ENCODE results near the gene VASP.
A peak's percentile ranks its signal among the peaks of the same experiment; 100 is the strongest.

Gene VASP

GRCh38 chr19:45506989-45507871, at the start of gene VASP:
VASP (plus strand) TSS chr19:45507479; CDS start chr19:45507772, 293 bp downstream.
- DNase-seq (ENCODE audit: low spot score): peak; percentile 88

GRCh38 chr19:45457776-45458175, 49.5 kb upstream of the VASP start:
- DNase-seq (ENCODE audit: low spot score): peak; percentile 47

DNA sequence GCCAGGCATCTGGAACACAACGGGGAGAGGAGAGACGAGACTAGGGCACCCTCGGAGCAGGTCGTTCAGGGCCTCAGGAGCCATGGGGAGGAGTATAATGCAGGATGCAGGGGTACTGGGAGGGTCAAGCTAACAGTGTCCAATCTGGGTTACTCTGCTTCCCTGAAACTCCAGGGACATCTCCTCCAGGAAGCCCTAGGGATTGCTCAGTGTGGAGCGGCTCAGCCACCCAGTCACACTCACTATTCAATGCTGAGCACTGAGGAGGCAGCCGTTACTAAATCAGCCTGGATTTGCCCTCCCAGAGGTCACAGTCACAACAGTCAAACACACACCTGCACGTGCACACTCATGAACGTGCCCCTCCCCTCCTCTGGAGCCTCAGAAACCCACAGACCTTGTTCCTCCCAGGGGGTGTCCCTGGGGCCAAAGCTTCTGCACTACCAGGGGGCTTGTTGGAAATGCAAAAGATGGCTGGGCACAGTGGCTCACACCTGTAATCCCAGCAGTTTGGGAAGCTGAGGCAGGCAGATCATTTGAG, 46.4 kb upstream of the VASP start:
- DNase-seq (ENCODE audit: low spot score): no peak

DNA sequence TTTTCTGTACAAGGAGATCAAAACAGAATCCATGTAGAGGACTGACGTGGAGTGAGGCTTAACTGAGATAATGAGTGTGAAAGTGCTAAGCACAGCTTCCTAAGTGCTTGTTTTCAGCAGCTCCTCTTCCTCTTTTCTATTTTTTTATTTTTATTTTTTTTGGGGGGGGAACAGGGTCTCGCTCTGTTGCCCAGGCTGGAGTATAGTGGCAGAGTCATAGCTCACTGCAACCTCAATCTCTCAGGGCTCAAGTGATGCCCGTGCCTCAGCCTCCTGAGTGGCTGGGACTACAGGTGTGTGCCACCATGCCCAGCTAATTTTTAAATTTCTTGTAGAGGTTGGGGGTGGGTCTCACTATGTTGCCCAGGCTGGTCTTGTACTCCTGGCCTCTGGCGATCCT, 45.1 kb upstream of the VASP start:
- DNase-seq (ENCODE audit: low spot score): no peak

DNA sequence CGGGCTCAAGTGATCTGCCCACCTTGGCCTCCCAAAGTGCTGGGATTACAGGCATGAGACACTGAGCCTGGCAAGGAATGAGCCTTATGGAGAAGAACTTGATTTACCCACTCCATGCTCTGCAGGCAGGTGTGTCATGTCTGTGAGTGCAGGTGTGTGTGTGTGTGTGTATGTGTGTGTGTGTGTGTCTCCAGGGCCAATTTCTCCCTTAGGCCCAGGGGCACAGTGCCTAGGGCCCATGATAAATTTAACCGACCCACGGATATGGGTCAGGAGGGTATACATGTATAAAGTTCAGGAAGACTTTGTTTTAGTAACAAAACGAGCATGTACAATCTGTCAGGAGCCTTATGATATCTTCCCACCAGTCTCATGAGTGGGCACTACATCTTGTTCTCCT, 44.0 kb upstream of the VASP start:
- no peak for DNase-seq (ENCODE audit: low spot score)

DNA sequence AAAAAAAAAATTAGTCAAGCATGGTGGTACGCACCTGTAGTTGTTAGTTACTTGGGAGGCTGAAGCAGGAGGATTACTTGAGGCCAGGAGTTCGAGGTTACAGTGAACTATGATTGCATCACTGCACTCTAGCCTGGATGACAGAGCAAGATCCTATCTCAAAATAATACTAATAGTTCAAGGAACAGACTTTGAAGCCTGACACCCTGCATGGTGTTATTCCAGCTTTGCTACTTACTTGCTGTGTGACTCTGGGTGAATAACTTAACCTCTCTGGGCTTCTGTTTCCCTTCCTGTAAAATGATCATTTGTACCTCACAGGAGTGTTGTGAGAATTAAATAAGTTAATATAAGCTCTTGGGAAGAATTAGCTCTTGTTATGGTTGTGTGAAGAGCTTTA, 43.0 kb upstream of the VASP start:
- no peak for DNase-seq (ENCODE audit: low spot score)

DNA sequence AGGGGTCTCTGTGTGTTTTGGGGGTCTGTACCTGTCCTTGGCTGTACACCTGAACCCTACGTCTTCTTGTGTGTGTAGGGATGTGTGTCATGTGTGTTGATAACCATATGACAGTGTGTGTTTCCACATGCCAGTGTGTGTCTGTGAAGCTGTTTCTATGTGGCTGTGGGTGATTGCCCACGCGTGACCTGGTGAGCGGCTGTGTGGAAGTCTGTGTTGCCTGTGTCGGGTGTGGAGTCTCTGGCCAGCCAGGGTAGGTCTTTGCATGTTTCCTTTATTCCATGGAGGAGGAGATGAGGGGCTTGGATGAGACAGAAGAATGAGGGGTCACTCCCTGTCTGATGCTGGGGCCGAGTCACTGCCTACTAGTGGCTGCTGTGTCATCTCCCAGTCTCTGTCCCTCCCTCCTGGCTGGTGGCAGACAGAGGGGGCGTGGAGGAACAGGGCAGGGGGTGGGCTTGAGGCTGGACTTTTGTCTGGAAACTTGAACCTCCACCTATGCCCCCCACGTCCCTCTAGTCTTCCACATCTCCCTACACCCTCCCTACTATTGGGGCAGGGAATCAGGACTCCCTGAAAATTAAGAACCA, 42.3 kb upstream of the VASP start:
- DNase-seq (ENCODE audit: low spot score): no peak

- no peak for DNase-seq (ENCODE audit: low spot score)
These were observed 40.2 kb upstream of the VASP start for GRCh38 chr19:45467115-45467455.

GRCh38 chr19:45467456-45468158, 39.7 kb upstream of the VASP start, which contains the start of gene FOSB:
FOSB (plus strand) TSS chr19:45467996; CDS start chr19:45468587, 591 bp downstream.
- DNase-seq (ENCODE audit: low spot score): peak; percentile 98

DNA sequence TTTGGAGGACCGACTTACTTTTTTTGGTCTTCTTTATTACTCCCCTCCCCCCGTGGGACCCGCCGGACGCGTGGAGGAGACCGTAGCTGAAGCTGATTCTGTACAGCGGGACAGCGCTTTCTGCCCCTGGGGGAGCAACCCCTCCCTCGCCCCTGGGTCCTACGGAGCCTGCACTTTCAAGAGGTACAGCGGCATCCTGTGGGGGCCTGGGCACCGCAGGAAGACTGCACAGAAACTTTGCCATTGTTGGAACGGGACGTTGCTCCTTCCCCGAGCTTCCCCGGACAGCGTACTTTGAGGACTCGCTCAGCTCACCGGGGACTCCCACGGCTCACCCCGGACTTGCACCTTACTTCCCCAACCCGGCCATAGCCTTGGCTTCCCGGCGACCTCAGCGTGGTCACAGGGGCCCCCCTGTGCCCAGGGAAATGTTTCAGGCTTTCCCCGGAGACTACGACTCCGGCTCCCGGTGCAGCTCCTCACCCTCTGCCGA, 39.1 kb upstream of the VASP start:
- no peak for DNase-seq (ENCODE audit: low spot score)

DNA sequence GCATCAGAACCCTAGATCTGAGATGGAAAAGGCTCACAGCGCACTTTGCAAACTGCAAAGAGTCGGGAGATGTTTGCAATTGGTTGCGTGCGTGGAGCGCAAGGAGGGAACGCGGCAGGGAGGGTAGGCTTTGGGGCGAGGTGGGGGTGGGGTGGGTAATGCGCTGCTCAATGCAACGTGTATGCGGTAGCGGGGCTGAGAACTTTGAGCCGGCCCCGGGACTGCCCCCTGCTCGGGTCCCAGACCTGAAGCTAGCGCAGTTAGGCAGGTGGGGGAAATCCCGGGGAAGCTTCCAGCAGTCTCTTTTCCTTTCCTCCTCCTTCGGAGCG, 38.5 kb upstream of the VASP start:
- DNase-seq (ENCODE audit: low spot score): no peak

DNA sequence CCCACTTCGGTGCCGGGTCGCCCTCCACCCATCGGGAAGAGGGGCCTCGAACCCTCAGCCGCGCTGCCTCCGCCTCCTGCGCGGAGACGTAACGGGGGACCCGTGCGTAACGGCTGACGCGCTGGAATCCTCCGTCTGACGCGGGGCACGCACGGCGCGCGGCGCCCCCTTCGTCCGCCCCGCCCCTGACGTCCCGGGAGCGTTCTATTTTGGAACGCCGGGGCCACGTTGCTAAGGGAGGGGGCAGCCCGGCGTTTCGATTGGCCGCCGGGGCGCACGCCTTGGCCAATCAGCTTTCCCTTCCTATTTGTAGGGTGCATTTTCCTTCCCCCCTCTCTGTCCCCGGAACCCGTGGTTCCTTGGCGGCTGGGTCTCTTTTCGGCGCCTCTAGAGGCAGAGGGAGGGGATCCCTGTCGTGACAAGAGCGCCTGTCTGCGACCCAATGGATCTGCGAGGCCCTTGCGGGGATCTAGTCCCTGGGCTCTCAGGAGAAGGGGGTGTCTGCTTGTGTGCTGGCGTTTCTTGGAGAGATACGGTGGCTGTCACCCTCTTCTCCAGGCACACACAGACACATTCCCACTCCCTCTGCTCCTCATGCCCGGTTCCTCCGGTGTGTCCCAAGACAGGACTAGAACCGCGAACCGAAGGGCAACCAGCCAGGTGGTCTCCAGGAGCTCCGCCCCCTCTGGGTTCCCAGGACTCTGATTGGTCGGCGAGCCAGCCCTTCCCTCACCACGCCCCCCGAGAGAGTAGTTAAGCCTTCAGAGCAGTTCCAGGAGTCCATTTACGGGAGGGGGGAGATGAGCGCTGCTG, 37.9 kb upstream of the VASP start:
- peak; percentile 95 for DNase-seq (ENCODE audit: low spot score)

DNA sequence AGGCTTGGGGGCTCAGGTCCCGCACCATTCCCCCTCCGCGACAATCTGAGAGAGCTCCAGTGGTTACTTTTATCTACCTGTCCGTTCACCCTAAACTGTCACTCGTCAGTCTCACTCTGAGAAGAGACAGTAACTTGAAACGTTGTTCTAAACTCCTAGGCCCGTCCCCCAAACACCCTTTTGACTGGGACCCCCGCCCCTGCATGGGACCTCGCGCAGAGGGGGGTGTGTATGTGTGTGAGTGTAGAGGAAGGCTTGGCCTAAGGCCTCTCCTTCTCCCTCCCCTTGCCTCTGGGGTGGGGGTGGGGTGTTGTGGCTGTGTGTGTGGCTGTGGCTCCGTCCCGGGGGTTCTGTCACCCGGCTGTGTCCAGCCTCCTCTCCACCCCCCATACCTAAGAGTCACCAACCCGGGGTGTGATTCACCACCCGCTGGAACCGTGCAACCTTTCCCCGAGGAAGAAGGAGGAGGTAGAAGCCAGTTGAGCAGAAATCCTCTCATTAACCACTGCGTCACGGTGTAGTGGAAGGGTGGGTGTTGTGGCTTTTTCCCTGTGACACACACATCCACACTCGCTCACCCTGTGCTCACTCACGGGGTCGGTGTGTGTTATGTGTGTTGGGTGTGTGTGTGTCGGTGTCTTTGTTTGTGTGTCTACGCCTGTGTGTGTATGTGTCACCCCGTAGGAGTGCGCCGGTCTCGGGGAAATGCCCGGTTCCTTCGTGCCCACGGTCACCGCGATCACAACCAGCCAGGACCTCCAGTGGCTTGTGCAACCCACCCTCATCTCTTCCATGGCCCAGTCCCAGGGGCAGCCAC, 37.1 kb upstream of the VASP start:
- DNase-seq (ENCODE audit: low spot score): no peak

DNA sequence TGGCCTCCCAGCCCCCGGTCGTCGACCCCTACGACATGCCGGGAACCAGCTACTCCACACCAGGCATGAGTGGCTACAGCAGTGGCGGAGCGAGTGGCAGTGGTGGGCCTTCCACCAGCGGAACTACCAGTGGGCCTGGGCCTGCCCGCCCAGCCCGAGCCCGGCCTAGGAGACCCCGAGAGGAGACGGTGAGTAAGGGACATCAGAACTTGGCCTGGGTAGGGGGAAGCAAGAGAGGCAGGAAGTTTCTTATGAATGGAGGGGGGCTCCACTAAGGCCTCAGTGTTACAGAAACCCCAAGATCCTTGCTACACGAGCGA, 36.6 kb upstream of the VASP start:
- DNase-seq (ENCODE audit: low spot score): no peak

DNA sequence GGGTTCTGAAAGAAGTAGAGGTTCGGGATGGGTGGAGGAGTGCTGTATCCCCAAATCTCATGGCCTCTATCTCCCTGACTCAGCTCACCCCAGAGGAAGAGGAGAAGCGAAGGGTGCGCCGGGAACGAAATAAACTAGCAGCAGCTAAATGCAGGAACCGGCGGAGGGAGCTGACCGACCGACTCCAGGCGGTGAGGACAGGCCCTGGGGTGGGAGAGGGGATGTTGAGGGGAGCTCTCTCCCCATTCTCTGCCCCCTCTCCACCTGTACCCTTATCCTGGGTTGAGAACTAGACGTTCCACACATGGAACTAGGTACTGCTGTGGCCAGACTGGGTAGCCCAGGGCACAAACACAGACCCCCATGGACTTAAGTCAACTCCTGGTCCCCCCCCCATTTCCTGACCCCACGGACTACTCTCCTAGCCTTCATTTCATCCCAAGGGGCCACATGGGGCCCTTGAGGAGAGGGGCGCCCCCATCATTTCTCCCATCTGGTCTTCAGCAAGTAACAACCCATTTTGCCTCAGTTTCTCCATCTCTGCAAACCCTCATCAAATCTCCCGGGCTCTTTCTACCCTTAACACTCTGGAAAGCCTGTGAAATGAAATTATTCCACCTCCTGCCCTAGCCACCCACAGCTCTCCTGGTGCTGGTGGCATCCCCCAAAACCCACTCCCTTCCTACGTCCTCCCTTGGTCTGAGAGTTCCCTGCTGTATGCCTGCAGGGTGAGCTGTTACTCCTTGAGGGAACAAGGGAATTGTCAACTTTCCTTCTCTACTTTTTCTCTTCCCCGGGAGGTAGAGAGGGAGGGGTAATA, 36.0 kb upstream of the VASP start:
- no peak for DNase-seq (ENCODE audit: low spot score)

- no peak for DNase-seq (ENCODE audit: low spot score)
These were observed 35.2 kb upstream of the VASP start for GRCh38 chr19:45471931-45472562.

DNA sequence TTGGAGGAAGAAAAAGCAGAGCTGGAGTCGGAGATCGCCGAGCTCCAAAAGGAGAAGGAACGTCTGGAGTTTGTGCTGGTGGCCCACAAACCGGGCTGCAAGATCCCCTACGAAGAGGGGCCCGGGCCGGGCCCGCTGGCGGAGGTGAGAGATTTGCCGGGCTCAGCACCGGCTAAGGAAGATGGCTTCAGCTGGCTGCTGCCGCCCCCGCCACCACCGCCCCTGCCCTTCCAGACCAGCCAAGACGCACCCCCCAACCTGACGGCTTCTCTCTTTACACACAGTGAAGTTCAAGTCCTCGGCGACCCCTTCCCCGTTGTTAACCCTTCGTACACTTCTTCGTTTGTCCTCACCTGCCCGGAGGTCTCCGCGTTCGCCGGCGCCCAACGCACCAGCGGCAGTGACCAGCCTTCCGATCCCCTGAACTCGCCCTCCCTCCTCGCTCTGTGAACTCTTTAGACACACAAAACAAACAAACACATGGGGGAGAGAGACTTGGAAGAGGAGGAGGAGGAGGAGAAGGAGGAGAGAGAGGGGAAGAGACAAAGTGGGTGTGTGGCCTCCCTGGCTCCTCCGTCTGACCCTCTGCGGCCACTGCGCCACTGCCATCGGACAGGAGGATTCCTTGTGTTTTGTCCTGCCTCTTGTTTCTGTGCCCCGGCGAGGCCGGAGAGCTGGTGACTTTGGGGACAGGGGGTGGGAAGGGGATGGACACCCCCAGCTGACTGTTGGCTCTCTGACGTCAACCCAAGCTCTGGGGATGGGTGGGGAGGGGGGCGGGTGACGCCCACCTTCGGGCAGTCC, 34.5 kb upstream of the VASP start:
- no peak for DNase-seq (ENCODE audit: low spot score)

- no peak for DNase-seq (ENCODE audit: low spot score)
These were observed 34.0 kb upstream of the VASP start for GRCh38 chr19:45473367-45473681.

All from left forelimb (tissue), 1 donor.